ENCODE results near the gene RNF130.

DNA sequence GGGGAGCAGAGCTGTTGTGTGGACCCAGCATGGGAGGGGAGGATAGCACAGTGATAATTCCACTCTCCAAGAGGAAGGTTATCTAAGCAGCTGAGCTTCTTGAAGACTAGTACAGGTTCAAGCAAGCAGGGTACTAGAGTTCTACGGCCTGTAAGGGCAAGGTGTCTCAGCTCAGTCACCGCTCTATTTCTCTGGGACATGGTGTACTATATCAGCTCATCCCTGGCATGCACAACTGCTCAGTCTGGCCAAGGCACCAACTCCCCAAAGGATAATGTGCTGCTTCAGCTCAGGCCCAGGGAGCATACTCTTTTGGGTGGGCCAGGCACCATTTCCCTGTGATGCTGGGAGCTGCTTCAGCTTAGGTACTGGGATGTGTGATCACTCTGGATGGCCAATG is 69.8 kb downstream of the RNF130 start:
- TF ChIP-seq SMC3 (conservative IDR thresholded peaks at IDR 0.05; ENCODE audit: insufficient read depth, low read depth, low read length), result no peak
- no peak for TF ChIP-seq SPI1 (IDR thresholded peaks at IDR 0.05; ENCODE audit: borderline replicate concordance, low read depth, low read length)
- no peak for TF ChIP-seq EGR1 (conservative IDR thresholded peaks at IDR 0.05)
- TF ChIP-seq, protein P1, sequence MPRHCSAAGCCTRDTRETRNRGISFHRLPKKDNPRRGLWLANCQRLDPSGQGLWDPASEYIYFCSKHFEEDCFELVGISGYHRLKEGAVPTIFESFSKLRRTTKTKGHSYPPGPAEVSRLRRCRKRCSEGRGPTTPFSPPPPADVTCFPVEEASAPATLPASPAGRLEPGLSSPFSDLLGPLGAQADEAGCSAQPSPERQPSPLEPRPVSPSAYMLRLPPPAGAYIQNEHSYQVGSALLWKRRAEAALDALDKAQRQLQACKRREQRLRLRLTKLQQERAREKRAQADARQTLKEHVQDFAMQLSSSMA (CRISPR knock-in tag; IDR thresholded peaks at IDR 0.05), result no peak
- TF ChIP-seq, protein P2, sequence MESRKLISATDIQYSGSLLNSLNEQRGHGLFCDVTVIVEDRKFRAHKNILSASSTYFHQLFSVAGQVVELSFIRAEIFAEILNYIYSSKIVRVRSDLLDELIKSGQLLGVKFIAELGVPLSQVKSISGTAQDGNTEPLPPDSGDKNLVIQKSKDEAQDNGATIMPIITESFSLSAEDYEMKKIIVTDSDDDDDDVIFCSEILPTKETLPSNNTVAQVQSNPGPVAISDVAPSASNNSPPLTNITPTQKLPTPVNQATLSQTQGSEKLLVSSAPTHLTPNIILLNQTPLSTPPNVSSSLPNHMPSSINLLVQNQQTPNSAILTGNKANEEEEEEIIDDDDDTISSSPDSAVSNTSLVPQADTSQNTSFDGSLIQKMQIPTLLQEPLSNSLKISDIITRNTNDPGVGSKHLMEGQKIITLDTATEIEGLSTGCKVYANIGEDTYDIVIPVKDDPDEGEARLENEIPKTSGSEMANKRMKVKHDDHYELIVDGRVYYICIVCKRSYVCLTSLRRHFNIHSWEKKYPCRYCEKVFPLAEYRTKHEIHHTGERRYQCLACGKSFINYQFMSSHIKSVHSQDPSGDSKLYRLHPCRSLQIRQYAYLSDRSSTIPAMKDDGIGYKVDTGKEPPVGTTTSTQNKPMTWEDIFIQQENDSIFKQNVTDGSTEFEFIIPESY (CRISPR knock-in tag; IDR thresholded peaks at IDR 0.05), result no peak
- no peak for TF ChIP-seq FOSL1 (tag; conservative IDR thresholded peaks at IDR 0.05)
- TF ChIP-seq, protein P3, sequence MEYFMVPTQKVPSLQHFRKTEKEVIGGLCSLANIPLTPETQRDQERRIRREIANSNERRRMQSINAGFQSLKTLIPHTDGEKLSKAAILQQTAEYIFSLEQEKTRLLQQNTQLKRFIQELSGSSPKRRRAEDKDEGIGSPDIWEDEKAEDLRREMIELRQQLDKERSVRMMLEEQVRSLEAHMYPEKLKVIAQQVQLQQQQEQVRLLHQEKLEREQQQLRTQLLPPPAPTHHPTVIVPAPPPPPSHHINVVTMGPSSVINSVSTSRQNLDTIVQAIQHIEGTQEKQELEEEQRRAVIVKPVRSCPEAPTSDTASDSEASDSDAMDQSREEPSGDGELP (CRISPR knock-in tag; IDR thresholded peaks at IDR 0.05; ENCODE audit: borderline replicate concordance), result no peak
